Prostate gland (tissue), 2 donors: Measurements from ENCODE around the gene MRPL1.

Source experiments
- CTCF ChIP-seq, 4 experiments: fragments of 200-600 bp in 2 of 4; fragments of 450-650 bp in 2 of 4; sonication (generic) in 2 of 4; IDR thresholded peaks; 1 replicate in 3 of 4; 2 replicates in 1 of 4; pipeline ENCODE4 v1.5.1; 2016 to 2019; ENCODE audit warnings: antibody characterized with exemption in 4 of 4, mild to moderate bottlenecking in 2 of 4, moderate library complexity in 2 of 4
- POLR2A ChIP-seq: fragments of 450-650 bp; IDR thresholded peaks from one replicate; pipeline ENCODE4 v1.6.1; 2016; ENCODE audit warnings: antibody characterized with exemption, mild to moderate bottlenecking

- TF ChIP-seq POLR2A (no peak), CTCF (IDR thresholded peaks at IDR 0.05) (no peak)
These were observed 28.2 kb upstream of the MRPL1 start for GRCh38 chr4:77834403-77834802.
